GM12801 (cell line): ENCODE results near the gene COL4A2.

ENCODE experiments used
- TF ChIP-seq, protein P1 (sequence below): IDR thresholded peaks from one replicate; pipeline ENCODE4 v1.5.1; 2011; ENCODE audit warnings: control low read depth; ENCODE audit not compliant: insufficient read length; ENCODE audit errors: extremely low read depth

The COL4A2 gene

GRCh38 chr13:110443622-110444225 lies 136.6 kb downstream of the COL4A2 start:
- TF ChIP-seq, protein P1, sequence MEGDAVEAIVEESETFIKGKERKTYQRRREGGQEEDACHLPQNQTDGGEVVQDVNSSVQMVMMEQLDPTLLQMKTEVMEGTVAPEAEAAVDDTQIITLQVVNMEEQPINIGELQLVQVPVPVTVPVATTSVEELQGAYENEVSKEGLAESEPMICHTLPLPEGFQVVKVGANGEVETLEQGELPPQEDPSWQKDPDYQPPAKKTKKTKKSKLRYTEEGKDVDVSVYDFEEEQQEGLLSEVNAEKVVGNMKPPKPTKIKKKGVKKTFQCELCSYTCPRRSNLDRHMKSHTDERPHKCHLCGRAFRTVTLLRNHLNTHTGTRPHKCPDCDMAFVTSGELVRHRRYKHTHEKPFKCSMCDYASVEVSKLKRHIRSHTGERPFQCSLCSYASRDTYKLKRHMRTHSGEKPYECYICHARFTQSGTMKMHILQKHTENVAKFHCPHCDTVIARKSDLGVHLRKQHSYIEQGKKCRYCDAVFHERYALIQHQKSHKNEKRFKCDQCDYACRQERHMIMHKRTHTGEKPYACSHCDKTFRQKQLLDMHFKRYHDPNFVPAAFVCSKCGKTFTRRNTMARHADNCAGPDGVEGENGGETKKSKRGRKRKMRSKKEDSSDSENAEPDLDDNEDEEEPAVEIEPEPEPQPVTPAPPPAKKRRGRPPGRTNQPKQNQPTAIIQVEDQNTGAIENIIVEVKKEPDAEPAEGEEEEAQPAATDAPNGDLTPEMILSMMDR: no peak

GRCh38 chr13:110444226-110444653 lies 137.2 kb downstream of the COL4A2 start:
- TF ChIP-seq, protein P1: no peak

DNA sequence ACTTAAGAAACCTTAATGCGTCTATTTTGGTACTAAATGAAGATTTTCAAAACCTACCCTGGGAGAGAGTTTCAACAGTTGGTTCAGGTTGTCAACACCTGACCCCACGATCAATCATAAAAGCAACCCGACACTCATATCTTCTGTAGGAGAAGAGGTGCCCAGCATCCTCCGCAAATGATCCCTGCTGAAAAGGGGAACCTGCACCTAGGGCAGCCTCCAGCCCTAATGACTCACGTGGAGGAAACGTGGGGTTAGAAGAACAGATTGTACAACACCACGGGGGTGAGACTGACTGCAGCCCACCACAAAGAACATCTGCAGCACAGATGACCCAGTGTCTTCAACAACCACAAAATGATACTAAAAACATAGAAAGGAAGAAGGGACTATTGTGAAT lies 138.1 kb downstream of the COL4A2 start:
- TF ChIP-seq, protein P1: no peak

DNA sequence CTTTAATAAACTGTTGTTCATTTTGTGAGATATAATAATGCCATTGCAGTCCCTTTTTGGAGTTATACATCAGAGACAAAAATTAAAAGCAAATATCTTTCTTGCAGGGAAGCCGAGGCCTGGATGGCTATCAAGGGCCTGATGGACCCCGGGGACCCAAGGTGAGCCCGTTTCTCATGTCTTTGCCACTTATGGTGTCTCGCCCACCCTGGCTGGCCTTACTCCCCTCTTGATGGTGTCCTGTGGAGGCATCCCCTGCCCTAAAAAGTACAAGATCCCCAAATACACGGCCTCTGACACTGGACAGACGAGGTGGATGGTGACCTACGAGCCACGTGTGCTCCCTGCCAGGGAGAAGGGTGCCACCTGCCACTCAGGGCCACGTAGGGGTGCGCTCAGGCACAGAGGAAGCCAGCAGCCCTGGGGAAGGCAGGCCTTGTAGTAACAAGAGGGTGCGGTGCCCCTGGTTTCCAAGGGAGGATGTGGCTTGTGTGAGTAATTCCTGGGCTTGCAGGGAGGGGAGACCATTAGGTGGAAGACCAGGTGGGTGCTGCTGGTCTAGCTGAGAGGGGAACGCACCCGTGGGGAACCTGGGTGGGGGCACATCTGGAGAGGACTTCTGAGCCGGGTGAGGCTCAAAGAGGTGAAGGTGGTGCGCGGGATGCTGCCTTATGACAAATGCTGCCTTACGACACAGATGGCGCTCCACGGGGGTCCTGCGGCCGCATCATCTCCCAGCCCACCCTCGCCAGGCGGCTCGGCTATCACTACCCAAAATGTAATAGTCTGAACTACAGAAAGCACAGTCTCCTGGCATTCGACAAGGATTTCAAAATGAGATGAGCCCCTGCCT lies 138.9 kb downstream of the COL4A2 start:
- TF ChIP-seq, protein P1: no peak

DNA sequence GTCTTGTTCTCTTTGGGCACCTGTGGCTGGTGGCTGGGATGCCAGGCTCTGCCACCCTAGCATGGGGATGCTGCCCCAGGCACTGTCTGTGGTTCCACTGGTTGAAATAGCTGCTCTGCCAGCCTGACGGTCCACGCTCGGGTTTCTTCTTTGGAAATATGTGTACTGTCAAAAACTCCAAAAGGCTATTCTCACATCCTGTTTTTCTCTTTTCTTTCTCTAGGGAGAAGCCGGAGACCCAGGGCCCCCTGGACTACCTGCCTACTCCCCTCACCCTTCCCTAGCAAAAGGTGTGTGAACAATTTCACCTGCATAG lies 139.4 kb downstream of the COL4A2 start:
- TF ChIP-seq, protein P1: no peak

DNA sequence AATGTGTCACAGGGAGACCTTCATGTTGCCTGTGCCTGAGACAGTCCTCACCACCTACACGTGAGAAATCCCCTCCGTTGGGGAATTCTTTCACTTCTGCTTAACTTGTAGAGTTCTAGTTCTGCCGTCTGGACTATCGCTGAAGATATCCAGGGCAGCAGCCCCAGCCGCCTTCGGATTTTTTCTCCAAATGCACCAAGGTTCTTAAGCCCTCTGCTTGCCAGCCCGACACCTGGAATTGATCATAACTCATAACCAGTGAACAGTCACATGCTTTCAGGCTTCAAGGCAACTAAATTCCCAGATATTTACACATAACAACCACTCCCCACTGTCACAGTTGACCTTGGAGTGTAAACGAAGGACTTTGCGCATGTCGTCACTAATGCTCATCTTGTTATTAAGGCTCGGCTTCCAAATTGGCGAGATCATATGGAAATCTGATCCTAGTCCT lies 140.0 kb downstream of the COL4A2 start:
- TF ChIP-seq, protein P1: no peak

- TF ChIP-seq, protein P1: no peak
Measured at GRCh38 chr13:110447801-110448200, 140.7 kb downstream of the COL4A2 start.
